ENCODE data around the gene SHANK1.

The SHANK1 gene

DNA sequence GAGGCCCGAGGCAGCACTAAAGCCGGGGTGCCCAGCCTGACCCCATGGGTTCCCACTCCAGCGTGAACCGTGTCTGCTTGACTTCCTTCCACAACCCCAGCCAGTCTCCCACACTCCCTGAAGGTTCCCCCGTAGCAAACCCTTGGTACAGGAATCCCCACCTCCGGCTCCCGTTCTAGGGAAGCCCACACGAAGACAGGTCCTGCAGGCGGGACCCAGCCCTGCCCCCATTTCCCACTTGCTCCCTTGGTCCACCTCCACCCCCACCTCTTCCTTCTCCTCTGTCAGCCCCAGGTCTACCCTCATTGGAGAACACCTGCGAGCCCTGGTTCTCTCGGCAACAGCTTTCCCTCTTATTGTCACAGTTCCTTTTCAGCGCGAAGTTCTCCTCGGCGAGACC lies 46.5 kb downstream of the SHANK1 start:
- Histone ChIP-seq H3K4me1 (ENCODE audit: insufficient read depth, low read length) (no peaks in the 10 kb centered on the region), H3K4me3 (ENCODE audit: low read depth in 1 of 2, low read length in 2 of 2) (no peak overlapping the region), H3K27ac (ENCODE audit: low read depth, low read length) (no peak overlapping the region), H3K27me3 (ENCODE audit: control insufficient read depth in 1 of 2, insufficient read depth in 2 of 2, low read length in 2 of 2) (peaks cover 5 to 13% of the 10 kb centered on the region in 2 donors), H3K9ac (ENCODE audit: low read length) (no peak overlapping the region), H3K9me3 (ENCODE audit: low read length) (no peaks in the 10 kb centered on the region), H3K36me3 (ENCODE audit: insufficient read depth, low read length) (no peaks in the 10 kb centered on the region)

DNA sequence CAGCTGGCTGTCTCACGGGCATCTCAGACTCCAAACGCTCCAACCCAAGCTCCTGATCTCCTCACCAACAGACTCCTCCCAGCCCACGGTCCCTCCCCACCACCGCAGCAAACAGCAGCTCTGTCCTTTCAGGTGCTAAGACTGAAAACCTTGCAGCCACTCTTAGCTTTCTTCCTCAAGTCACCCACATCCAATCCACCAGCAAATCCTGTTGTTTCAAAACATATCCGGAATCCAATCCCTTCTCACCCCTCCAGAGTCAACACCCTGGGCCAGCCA lies 49.6 kb downstream of the SHANK1 start:
- Histone ChIP-seq H3K27ac (ENCODE audit: low read depth, low read length) (no peak overlapping the region), H3K9ac (ENCODE audit: low read length) (no peak overlapping the region), H3K27me3 (ENCODE audit: control insufficient read depth in 1 of 2, insufficient read depth in 2 of 2, low read length in 2 of 2) (peaks cover 5 to 36% of the 10 kb centered on the region in 2 donors), H3K4me3 (ENCODE audit: low read depth in 1 of 2, low read length in 2 of 2) (no peak overlapping the region), H3K9me3 (ENCODE audit: low read length) (no peaks in the 10 kb centered on the region), H3K4me1 (ENCODE audit: insufficient read depth, low read length) (no peaks in the 10 kb centered on the region), H3K36me3 (ENCODE audit: insufficient read depth, low read length) (no peaks in the 10 kb centered on the region)

DNA sequence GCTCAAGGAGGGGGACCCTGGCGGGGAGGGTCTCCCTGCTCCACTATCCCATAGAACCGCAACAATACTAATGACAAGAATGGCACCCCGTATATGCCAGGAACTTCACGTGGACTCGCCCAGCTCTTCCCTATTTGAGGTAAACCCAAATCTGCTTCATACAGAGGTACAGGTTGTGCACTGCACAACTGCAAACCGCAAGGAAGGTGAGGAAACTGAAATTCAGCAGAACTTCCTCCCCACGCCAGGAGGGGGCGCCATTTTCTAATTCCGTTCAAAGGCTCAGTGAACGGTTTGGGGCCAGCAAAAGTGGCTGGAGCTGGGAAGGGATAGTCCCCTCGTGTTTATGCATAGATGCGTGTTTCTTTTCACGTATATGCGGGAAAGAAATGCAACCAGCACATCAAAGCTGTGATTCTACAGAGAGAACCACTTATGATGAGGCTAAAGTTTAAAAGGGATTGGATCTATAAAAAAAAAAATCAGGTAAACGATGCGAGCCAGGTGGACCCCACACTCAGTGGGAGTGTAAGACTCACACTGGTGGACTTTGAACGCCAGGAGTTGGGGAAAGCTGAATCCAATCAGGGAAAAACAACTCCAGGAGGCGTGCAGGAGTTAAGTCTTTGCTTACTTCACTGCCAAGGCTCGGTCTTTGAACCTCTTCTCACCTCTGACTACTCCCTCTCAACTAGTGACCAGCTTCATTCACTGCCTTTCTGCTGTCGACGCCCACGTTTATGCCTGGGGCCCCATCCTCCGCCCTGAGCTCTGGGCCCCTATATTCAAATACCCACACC lies 50.1 kb downstream of the SHANK1 start:
- no peaks in the 10 kb centered on the region for H3K9me3 ChIP-seq (ENCODE audit: low read length)
- no peak overlapping the region for H3K4me3 ChIP-seq (ENCODE audit: low read depth in 1 of 2, low read length in 2 of 2)
- H3K36me3 ChIP-seq (ENCODE audit: insufficient read depth, low read length), result no peaks in the 10 kb centered on the region
- peaks cover 5 to 36% of the 10 kb centered on the region in 2 donors for H3K27me3 ChIP-seq (ENCODE audit: control insufficient read depth in 1 of 2, insufficient read depth in 2 of 2, low read length in 2 of 2)
- H3K4me1 ChIP-seq (ENCODE audit: insufficient read depth, low read length), result no peaks in the 10 kb centered on the region
- H3K27ac ChIP-seq (ENCODE audit: low read depth, low read length), result no peak overlapping the region
- H3K9ac ChIP-seq (ENCODE audit: low read length), result no peak overlapping the region

DNA sequence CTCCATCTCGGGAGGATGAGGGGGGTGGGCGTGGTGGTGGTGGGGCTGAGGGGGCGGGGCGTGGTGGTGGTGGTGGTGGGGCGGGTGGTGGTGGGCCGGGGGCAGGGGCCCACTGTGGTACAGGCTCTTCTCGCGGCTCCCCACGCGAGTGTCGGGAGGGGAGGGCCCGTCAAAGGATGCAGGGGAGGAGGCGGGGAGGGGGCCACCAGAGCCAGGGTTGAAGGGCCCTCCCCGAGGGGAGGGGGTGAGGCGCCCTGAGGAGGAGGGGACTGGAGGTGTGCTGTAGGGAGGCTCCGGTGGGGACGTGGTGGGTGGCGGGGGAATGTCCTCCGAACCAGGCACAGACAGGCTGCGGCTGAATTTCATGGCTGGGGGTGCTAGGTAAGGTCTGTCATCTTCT lies 50.7 kb downstream of the SHANK1 start:
- Histone ChIP-seq H3K27me3 (ENCODE audit: control insufficient read depth in 1 of 2, insufficient read depth in 2 of 2, low read length in 2 of 2) (peaks cover 5 to 39% of the 10 kb centered on the region in 2 donors), H3K4me1 (ENCODE audit: insufficient read depth, low read length) (no peaks in the 10 kb centered on the region), H3K36me3 (ENCODE audit: insufficient read depth, low read length) (no peaks in the 10 kb centered on the region), H3K27ac (ENCODE audit: low read depth, low read length) (no peak overlapping the region), H3K4me3 (ENCODE audit: low read depth in 1 of 2, low read length in 2 of 2) (no peak overlapping the region), H3K9ac (ENCODE audit: low read length) (no peak overlapping the region), H3K9me3 (ENCODE audit: low read length) (no peaks in the 10 kb centered on the region)

DNA sequence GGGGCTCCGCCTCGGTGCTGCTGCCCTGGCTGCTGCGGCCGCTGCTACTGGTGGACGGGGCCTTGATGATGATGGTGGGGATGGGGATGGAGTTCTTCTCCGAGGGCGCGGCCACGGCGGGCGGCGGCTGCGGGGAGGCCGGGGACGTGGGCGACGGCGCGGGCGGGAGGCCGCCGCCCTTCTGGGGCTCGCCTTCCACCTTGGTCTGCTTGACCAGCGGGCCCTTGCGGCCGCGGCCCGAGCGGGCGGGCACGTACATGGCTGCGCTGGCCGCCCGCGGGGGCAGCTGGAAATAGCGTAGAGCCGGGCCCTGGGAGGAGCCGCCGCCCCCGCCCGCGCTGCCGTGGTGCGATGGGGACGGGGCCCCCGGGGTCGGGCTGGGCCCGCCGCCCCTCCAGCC lies 51.2 kb downstream of the SHANK1 start:
- H3K9ac ChIP-seq (ENCODE audit: low read length), result no peak overlapping the region
- no peak overlapping the region for H3K4me3 ChIP-seq (ENCODE audit: low read depth in 1 of 2, low read length in 2 of 2)
- H3K9me3 ChIP-seq (ENCODE audit: low read length), result no peaks in the 10 kb centered on the region
- no peaks in the 10 kb centered on the region for H3K4me1 ChIP-seq (ENCODE audit: insufficient read depth, low read length)
- no peaks in the 10 kb centered on the region for H3K36me3 ChIP-seq (ENCODE audit: insufficient read depth, low read length)
- H3K27ac ChIP-seq (ENCODE audit: low read depth, low read length), result no peak overlapping the region
- peaks cover 5 to 39% of the 10 kb centered on the region in 2 donors for H3K27me3 ChIP-seq (ENCODE audit: control insufficient read depth in 1 of 2, insufficient read depth in 2 of 2, low read length in 2 of 2)

DNA sequence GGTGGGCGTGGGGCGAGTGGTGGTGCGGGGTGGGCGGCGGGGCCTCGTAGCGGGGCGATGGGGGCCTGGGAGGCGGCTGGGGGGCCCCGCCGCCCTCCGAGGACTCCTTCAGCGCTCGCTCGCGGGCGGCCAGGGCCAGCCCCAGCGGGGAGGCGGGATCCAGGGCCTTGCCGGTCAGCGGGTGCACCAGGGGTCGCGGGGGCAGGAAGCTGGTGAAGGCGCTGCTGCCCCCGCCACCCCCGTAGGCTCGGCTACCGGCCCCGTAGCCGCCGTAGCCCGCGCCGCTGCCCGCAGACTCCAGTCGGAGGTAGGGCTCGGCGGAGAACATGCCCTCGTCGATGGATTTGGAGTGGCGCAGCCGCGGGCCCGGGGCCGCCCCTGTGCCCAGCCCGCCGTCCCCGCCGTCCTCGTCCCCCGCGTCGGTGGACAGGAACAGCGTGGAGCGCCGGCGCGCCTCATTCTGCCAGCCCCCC lies 51.8 kb downstream of the SHANK1 start:
- Histone ChIP-seq H3K27ac (ENCODE audit: low read depth, low read length) (no peak overlapping the region), H3K36me3 (ENCODE audit: insufficient read depth, low read length) (no peaks in the 10 kb centered on the region), H3K4me3 (ENCODE audit: low read depth in 1 of 2, low read length in 2 of 2) (no peak overlapping the region), H3K9ac (ENCODE audit: low read length) (no peak overlapping the region), H3K9me3 (ENCODE audit: low read length) (no peaks in the 10 kb centered on the region), H3K27me3 (ENCODE audit: control insufficient read depth in 1 of 2, insufficient read depth in 2 of 2, low read length in 2 of 2) (peaks cover 5 to 42% of the 10 kb centered on the region in 2 donors), H3K4me1 (ENCODE audit: insufficient read depth, low read length) (no peaks in the 10 kb centered on the region)

DNA sequence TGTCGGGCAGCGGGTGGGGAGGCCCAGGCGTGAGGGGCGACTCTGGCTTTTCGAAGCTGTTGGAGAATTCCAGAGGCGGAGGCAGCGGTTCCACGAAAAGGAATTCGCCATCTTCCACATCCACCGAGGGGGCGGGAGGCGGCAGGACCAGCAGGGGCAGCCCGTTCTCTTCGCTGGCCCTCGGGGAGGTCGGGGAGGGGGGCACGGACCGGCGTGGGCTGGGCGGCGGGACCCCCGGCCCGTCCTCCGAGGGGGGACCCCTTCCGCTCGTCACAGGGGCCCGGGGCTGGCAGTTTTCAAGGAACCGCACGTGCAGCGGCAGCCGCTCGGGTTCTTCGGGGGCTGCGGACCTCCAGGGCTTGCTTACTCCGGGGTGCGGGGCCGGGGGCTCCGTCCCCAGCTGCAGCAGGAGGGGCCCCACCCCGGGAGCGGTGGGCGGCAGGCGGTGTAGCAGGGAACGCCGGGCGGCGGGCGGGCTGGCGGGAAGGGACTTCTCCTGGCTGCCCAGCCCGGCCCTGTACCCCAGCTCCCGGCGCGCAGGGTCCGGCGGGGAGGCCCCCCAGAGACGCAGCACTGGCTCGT lies 52.3 kb downstream of the SHANK1 start:
- Histone ChIP-seq H3K27ac (ENCODE audit: low read depth, low read length) (no peak overlapping the region), H3K36me3 (ENCODE audit: insufficient read depth, low read length) (no peaks in the 10 kb centered on the region), H3K9me3 (ENCODE audit: low read length) (no peaks in the 10 kb centered on the region), H3K4me1 (ENCODE audit: insufficient read depth, low read length) (no peaks in the 10 kb centered on the region), H3K27me3 (ENCODE audit: control insufficient read depth in 1 of 2, insufficient read depth in 2 of 2, low read length in 2 of 2) (peaks cover 5 to 47% of the 10 kb centered on the region in 2 donors), H3K4me3 (ENCODE audit: low read depth in 1 of 2, low read length in 2 of 2) (no peak overlapping the region), H3K9ac (ENCODE audit: low read length) (no peak overlapping the region)

DNA sequence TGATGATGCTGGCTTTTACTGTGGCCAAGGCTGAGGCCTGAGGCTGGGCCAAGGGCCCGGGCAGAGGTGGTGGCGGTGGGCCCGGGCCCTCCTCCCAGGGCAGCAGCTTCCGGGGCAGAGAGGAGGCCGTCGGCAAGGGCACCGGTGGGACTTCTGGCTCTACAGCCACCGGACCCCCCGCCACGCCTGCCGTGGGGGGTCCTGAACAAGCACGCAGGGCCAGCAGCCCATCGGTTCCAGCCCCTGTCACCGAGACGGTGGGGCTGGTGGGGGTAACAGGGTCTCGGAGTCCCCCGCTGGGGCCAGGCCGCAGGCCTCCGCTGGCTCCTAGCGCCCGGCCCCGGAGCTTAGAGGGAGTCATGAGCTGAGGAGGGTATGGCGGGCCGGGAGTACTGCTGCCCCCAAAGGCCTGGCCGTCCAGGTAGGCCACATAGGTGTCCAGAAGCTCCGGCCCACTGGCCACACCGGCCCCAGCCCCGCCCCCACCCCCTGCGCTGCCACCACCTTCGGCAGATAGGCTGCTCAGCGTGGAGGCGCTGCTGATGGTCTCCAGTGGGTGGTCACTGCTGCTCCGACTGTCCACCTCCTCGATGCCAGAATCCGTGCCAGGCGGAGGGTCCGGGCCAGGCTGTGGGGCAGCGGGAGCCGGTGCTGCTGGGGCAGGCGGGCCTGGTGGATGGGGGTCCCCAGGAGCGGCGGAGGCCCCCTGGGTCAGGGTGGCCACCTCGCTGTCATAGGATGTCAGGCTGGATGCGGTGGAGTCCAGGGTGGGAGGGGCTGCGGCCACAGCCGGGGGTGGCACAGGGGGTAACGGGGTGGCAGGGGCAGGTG lies 53.0 kb downstream of the SHANK1 start:
- Histone ChIP-seq H3K4me3 (ENCODE audit: low read depth in 1 of 2, low read length in 2 of 2) (no peak overlapping the region), H3K9ac (ENCODE audit: low read length) (no peak overlapping the region), H3K27ac (ENCODE audit: low read depth, low read length) (no peak overlapping the region), H3K36me3 (ENCODE audit: insufficient read depth, low read length) (no peaks in the 10 kb centered on the region), H3K27me3 (ENCODE audit: control insufficient read depth in 1 of 2, insufficient read depth in 2 of 2, low read length in 2 of 2) (peaks cover 5 to 54% of the 10 kb centered on the region in 2 donors), H3K9me3 (ENCODE audit: low read length) (no peaks in the 10 kb centered on the region), H3K4me1 (ENCODE audit: insufficient read depth, low read length) (no peaks in the 10 kb centered on the region)

DNA sequence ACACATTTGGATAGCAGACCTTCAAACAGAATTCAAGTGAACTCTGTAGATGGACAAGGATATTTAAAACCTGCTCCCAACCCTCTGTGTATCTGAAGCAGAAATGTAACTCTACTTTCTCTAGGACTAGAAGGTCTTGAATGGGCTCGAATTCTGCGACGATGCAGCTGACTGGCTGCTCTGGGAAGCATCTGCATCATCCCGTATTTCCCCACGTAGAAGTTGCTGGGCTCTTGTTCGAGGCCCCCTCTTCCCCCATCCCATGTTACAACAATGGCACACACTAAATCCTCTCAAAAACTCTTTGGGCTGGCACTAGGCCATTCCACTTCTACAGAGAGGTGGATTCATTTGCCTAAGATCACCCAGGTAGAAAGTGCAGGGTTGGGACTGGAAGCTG lies 55.4 kb downstream of the SHANK1 start:
- H3K27ac ChIP-seq (ENCODE audit: low read depth, low read length), result no peak overlapping the region
- no peaks in the 10 kb centered on the region for H3K4me1 ChIP-seq (ENCODE audit: insufficient read depth, low read length)
- H3K9me3 ChIP-seq (ENCODE audit: low read length), result no peaks in the 10 kb centered on the region
- H3K9ac ChIP-seq (ENCODE audit: low read length), result no peak overlapping the region
- no peaks in the 10 kb centered on the region for H3K36me3 ChIP-seq (ENCODE audit: insufficient read depth, low read length)
- H3K4me3 ChIP-seq (ENCODE audit: low read depth in 1 of 2, low read length in 2 of 2), result no peak overlapping the region
- H3K27me3 ChIP-seq (ENCODE audit: control insufficient read depth in 1 of 2, insufficient read depth in 2 of 2, low read length in 2 of 2), result peaks cover 2 to 64% of the 10 kb centered on the region in 2 donors

DNA sequence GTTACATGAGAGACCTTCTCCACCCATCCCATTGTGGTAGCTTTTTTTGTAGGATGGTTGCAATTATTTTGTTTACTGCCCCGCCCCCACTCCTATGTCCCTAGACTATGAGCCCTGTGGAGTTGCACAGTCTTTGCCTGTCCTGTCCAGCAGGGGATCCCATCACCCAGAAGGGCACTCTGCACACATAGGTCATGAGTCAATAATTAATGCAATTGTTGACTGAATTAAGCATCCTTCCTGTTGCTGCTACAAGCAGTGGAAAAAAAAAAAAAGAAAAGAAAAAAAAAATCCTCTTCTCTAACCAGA lies 56.2 kb downstream of the SHANK1 start:
- Histone ChIP-seq H3K36me3 (ENCODE audit: insufficient read depth, low read length) (no peaks in the 10 kb centered on the region), H3K27me3 (ENCODE audit: control insufficient read depth in 1 of 2, insufficient read depth in 2 of 2, low read length in 2 of 2) (peaks cover 7 to 67% of the 10 kb centered on the region in 2 donors), H3K27ac (ENCODE audit: low read depth, low read length) (no peak overlapping the region), H3K4me3 (ENCODE audit: low read depth in 1 of 2, low read length in 2 of 2) (no peak overlapping the region), H3K9me3 (ENCODE audit: low read length) (no peaks in the 10 kb centered on the region), H3K4me1 (ENCODE audit: insufficient read depth, low read length) (peaks cover 7% of the 10 kb centered on the region), H3K9ac (ENCODE audit: low read length) (no peak overlapping the region)

DNA sequence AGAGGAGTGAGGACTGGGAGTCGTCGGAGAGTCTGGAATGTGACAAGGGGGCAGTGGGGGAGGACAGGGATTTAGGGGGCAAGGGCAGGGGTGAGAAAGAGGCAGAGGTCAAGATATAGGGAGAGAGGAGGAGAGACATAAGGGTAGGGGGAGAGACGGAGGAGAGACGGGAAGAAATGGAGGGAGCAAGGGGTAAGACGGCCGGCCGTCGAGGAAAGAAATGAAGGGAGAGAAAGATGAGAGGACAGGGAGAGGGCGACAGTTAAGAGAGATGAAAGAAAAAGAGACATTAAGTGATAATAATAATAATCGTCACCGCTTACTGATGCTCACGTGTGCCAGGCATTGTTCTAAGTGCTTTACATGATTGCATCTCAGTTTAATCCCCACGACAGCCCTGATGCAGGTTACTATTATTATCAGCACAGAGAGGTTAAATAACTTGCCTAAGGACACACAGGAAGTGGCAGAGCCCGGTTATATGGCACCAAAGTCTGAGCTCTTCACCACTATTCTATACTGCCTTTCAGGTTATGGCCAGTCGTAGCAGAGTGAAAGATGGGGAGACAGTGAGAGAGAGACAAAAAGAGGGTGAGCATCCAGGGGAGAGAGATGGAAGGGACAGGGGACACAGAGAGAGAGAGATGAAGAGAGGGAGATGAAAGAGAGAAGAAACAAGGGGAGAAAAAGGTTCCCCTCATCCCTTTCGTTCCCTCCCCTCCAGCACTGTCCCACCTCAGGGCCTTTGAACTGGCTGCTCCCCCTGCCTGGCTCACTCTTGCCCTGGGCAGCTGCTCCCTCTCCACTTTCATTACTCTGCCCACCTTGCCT lies 56.7 kb downstream of the SHANK1 start:
- H3K4me1 ChIP-seq (ENCODE audit: insufficient read depth, low read length), result peaks cover 9% of the 10 kb centered on the region
- H3K27me3 ChIP-seq (ENCODE audit: control insufficient read depth in 1 of 2, insufficient read depth in 2 of 2, low read length in 2 of 2), result peaks cover 8 to 71% of the 10 kb centered on the region in 2 donors
- no peak overlapping the region for H3K4me3 ChIP-seq (ENCODE audit: low read depth in 1 of 2, low read length in 2 of 2)
- H3K9me3 ChIP-seq (ENCODE audit: low read length), result no peaks in the 10 kb centered on the region
- H3K9ac ChIP-seq (ENCODE audit: low read length), result no peak overlapping the region
- H3K36me3 ChIP-seq (ENCODE audit: insufficient read depth, low read length), result no peaks in the 10 kb centered on the region
- H3K27ac ChIP-seq (ENCODE audit: low read depth, low read length), result no peak overlapping the region
